SK-N-SH (cell line): ENCODE measurements around the gene CFAP251. TPM values are rescaled to one million over a fixed set of nuclear protein-coding genes. Genes with fewer than 3 reads are reported as not detected.

Experiments used
- CTCF ChIA-PET: fragments of 300-600, 350-600 bp; formaldehyde crosslinking; extraction: SDS; loops from one replicate; lab custom pipeline; 2021; lab: Yijun Ruan, JAX
- POLR2A ChIA-PET: fragments of 350-600 bp; sonication (Branson Sonifier 250); formaldehyde crosslinking; extraction: SDS; loops from one replicate; lab custom pipeline; 2020; ENCODE audit warnings: antibody characterized with exemption, inconsistent platforms; lab: Yijun Ruan, JAX
- DNase-seq: peaks from one replicate; pipeline ENCODE4 v3.0.0; 2012
- H2AFZ ChIP-seq: fragments of 200-600 bp; sonication (generic); 2 replicates; pipeline ENCODE4 v1.8.1; 2016; ENCODE audit warnings: antibody characterized with exemption, mild to moderate bottlenecking, low read depth
- H3F3A ChIP-seq: fragments of 200-600 bp; sonication (generic); replicated peaks from 2 replicates; pipeline ENCODE3; 2016; ENCODE audit warnings: antibody characterized with exemption, mild to moderate bottlenecking; ENCODE audit not compliant: insufficient read depth
- H3K27ac ChIP-seq, 2 experiments: fragments of 200-500 bp in 1 of 2; fragments of 200-600 bp in 1 of 2; sonication (Bioruptor generic) in 1 of 2; sonication (generic), shearing (Covaris generic) in 1 of 2; 2 replicates each; pipeline versions ENCODE4 v1.5.1 to v1.6.1; 2014 to 2016; ENCODE audit warnings: low read depth in 2 of 2, inconsistent platforms in 1 of 2, low read length in 1 of 2, mild to moderate bottlenecking in 1 of 2, mixed read lengths in 1 of 2
- H3K27me3 ChIP-seq: fragments of 200-600 bp; sonication (generic), shearing (Covaris generic); 2 replicates; pipeline ENCODE4 v1.6.1; 2016; ENCODE audit warnings: mixed run types; ENCODE audit not compliant: insufficient read depth
- H3K36me3 ChIP-seq, 2 experiments: fragments of 200-500 bp in 1 of 2; fragments of 200-600 bp in 1 of 2; sonication (Bioruptor generic) in 1 of 2; sonication (generic) in 1 of 2; replicated peaks in 1 of 2; 2 replicates each; pipeline versions ENCODE3 to v1.5.1; 2014 to 2016; ENCODE audit warnings: low read length in 1 of 2, mild to moderate bottlenecking in 1 of 2; ENCODE audit not compliant: insufficient read depth in 2 of 2, control insufficient read depth in 1 of 2
- H3K4me1 ChIP-seq, 2 experiments: fragments of 200-500 bp in 1 of 2; fragments of 200-600 bp in 1 of 2; sonication (Bioruptor generic) in 1 of 2; sonication (generic), shearing (Covaris generic) in 1 of 2; 2 replicates each; pipeline versions ENCODE4 v1.5.1 to v1.6.1; 2014 to 2016; ENCODE audit warnings: low read depth in 1 of 2, low read length in 1 of 2, mixed run types in 1 of 2; ENCODE audit not compliant: insufficient read depth in 2 of 2, control insufficient read depth in 1 of 2
- H3K4me2 ChIP-seq: fragments of 200-600 bp; sonication (generic), shearing (Covaris generic); 2 replicates; pipeline ENCODE4 v1.6.1; 2017; ENCODE audit warnings: mixed run types
- H3K4me3 ChIP-seq, 2 experiments: fragments of 200-500 bp in 1 of 2; fragments of 200-600 bp in 1 of 2; sonication (Bioruptor generic) in 1 of 2; sonication (generic), shearing (Covaris generic) in 1 of 2; 2 replicates each; pipeline versions ENCODE4 v1.5.1 to v1.8.1; 2014 to 2016; ENCODE audit warnings: low read depth in 2 of 2, inconsistent platforms in 1 of 2, low read length in 1 of 2, mild to moderate bottlenecking in 1 of 2, mixed read lengths in 1 of 2, moderate library complexity in 1 of 2
- H3K79me2 ChIP-seq: fragments of 200-600 bp; sonication (generic); 2 replicates; pipeline ENCODE4 v1.8.1; 2017; ENCODE audit warnings: mild to moderate bottlenecking; ENCODE audit not compliant: insufficient read depth
- H3K9ac ChIP-seq: fragments of 200-600 bp; sonication (generic); 2 replicates; pipeline ENCODE4 v1.6.1; 2017; ENCODE audit warnings: mixed run types
- H3K9me2 ChIP-seq: fragments of 200-600 bp; sonication (generic); 2 replicates; pipeline ENCODE4 v1.6.1; 2017; ENCODE audit warnings: mixed run types
- H3K9me3 ChIP-seq: fragments of 200-600 bp; sonication (generic); 2 replicates; pipeline ENCODE4 v1.6.1; 2017; ENCODE audit warnings: mixed run types, mild to moderate bottlenecking, moderate library complexity
- H4K20me1 ChIP-seq: fragments of 200-600 bp; sonication (generic); 2 replicates; pipeline ENCODE4 v1.6.1; 2017; ENCODE audit warnings: mild to moderate bottlenecking, mixed run types; ENCODE audit not compliant: insufficient read depth
- CHD2 ChIP-seq: fragments of 150-350 bp; IDR thresholded peaks from 2 replicates; pipeline ENCODE4 v1.6.1; 2018; ENCODE audit warnings: low read length; ENCODE audit not compliant: partially characterized antibody
- ELF1 ChIP-seq: IDR thresholded peaks from 2 replicates; pipeline ENCODE4 v1.4.0; 2012
- FOXJ3 ChIP-seq: sonication (generic); formaldehyde crosslinking; IDR thresholded peaks from 2 replicates; pipeline ENCODE4 v1.5.1; 2020; ENCODE audit warnings: mild to moderate bottlenecking, missing genetic modification reagents
- FOXM1 ChIP-seq: IDR thresholded peaks from 2 replicates; pipeline ENCODE4 v1.4.0; 2012; ENCODE audit warnings: low read depth, mild to moderate bottlenecking
- GABPA ChIP-seq: IDR thresholded peaks from 2 replicates; pipeline ENCODE4 v1.4.0; 2012; ENCODE audit warnings: low read depth, mild to moderate bottlenecking
- IRF3 ChIP-seq: fragments of 150-350 bp; IDR thresholded peaks from 2 replicates; pipeline ENCODE4 v1.6.1; 2016; ENCODE audit warnings: mild to moderate bottlenecking, low read depth, low read length
- MAX ChIP-seq: IDR thresholded peaks from 2 replicates; pipeline ENCODE4 v1.4.0; 2012; ENCODE audit warnings: low read depth
- MEF2A ChIP-seq: IDR thresholded peaks from 2 replicates; pipeline ENCODE4 v1.4.0; 2012; ENCODE audit warnings: low read depth, borderline replicate concordance
- MXI1 ChIP-seq: IDR thresholded peaks from 2 replicates; pipeline ENCODE4 v1.6.1; 2012; ENCODE audit warnings: mild to moderate bottlenecking, low read depth, low read length, improper control_type of control experiment
- POLR2AphosphoS5 ChIP-seq: IDR thresholded peaks from 2 replicates; pipeline ENCODE4 v1.6.1; 2012; ENCODE audit warnings: low read depth, low read length
- RAD21 ChIP-seq: IDR thresholded peaks from 2 replicates; pipeline ENCODE4 v1.6.1; 2012; ENCODE audit warnings: mild to moderate bottlenecking, low read length
- REST ChIP-seq: IDR thresholded peaks from 2 replicates; pipeline ENCODE4 v1.6.1; 2012; ENCODE audit warnings: mild to moderate bottlenecking, low read depth, low read length, moderate library complexity
- RXRA ChIP-seq: IDR thresholded peaks from 2 replicates; pipeline ENCODE4 v1.4.0; 2012; ENCODE audit warnings: low read depth, mild to moderate bottlenecking, borderline replicate concordance
- SIN3A ChIP-seq: IDR thresholded peaks from 2 replicates; pipeline ENCODE4 v1.6.1; 2012; ENCODE audit warnings: low read depth, mild to moderate bottlenecking, low read length, moderate library complexity, borderline replicate concordance
- SMC3 ChIP-seq: IDR thresholded peaks from 2 replicates; pipeline ENCODE4 v1.6.1; 2012; ENCODE audit warnings: low read depth, low read length, improper control_type of control experiment
- TAF1 ChIP-seq: IDR thresholded peaks from 2 replicates; pipeline ENCODE4 v1.6.1; 2012; ENCODE audit warnings: low read depth, mild to moderate bottlenecking, low read length, moderate library complexity, borderline replicate concordance
- TCF12 ChIP-seq: IDR thresholded peaks from 2 replicates; pipeline ENCODE4 v1.4.0; 2012
- TEAD4 ChIP-seq: IDR thresholded peaks from 2 replicates; pipeline ENCODE4 v1.4.0; 2012; ENCODE audit warnings: mild to moderate bottlenecking, borderline replicate concordance; ENCODE audit not compliant: insufficient read depth
- USF1 ChIP-seq: IDR thresholded peaks from 2 replicates; pipeline ENCODE4 v1.4.0; 2012; ENCODE audit warnings: low read depth, borderline replicate concordance
- USF2 ChIP-seq: fragments of 150-350 bp; IDR thresholded peaks from 2 replicates; pipeline ENCODE4 v1.6.1; 2017; ENCODE audit warnings: antibody characterized with exemption, low read length, low read depth, borderline replicate concordance
- polyA plus RNA-seq, 3 experiments: library from polyadenylated mRNA; depleted of rRNA; stranded (reverse); fragments of >200 nt; gene quantifications; 2 replicates each; pipeline ENCODE4 v1.2.3, GENCODE V29; 2012

The CFAP251 gene
- polyA plus RNA-seq, 1 of the 3 experiments (the other 2 are of a cell fraction): 5.7 TPM

GRCh38 chr12:121943926-121944325, 25.5 kb downstream of the CFAP251 start:
- H3K4me1 ChIP-seq: peaks cover 0 to 4% of the 10 kb centered on the region in 2 experiments; a peak in 1 of 4 replicates
- no peak overlapping the region for H3K27ac ChIP-seq
- TF ChIP-seq RXRA (no peak), USF2 (no peak), TCF12 (no peak), FOXJ3 (CRISPR knock-in tag) (no peak), MEF2A (no peak), IRF3 (no peak), USF1 (no peak), REST (no peak), MAX (no peak), GABPA (no peak), POLR2AphosphoS5 (no peak), CHD2 (no peak), TEAD4 (no peak), RAD21 (no peak), FOXM1 (no peak), SMC3 (no peak), TAF1 (no peak), MXI1 (no peak), SIN3A (no peak), ELF1 (no peak)
- no peak for DNase-seq
- no peaks in the 10 kb centered on the region for H3K27me3 ChIP-seq
- no peak overlapping the region for H3K4me3 ChIP-seq
- peaks cover 12% of the 10 kb centered on the region for H3F3A ChIP-seq
- no peak overlapping the region for H3K9ac ChIP-seq
- H4K20me1 ChIP-seq: no peaks in the 10 kb centered on the region
- ChIA-PET POLR2A (no interaction called here), CTCF (no interaction called here)
- H3K79me2 ChIP-seq: no peaks in the 10 kb centered on the region; the same call in 1 of the 2 replicates
- no peaks in the 10 kb centered on the region for H3K9me3 ChIP-seq
- peaks cover 0 to 33% of the 10 kb centered on the region in 2 experiments for H3K36me3 ChIP-seq
- no peak overlapping the region for H3K4me2 ChIP-seq
- no peak overlapping the region for H2AFZ ChIP-seq
- no peaks in the 10 kb centered on the region for H3K9me2 ChIP-seq
